BE2C (cell line): Measurements from ENCODE around the gene SPOP.
A peak's percentile ranks its signal among the peaks of the same experiment; 100 is the strongest.

ENCODE experiments used
- DNase-seq: peaks from one replicate; pipeline ENCODE4 v3.0.0-alpha.2; 2020
- H3K27me3 ChIP-seq: fragments of 250-450 bp; sonication (Bioruptor Pico); 2 replicates; pipeline ENCODE4 v1.5.1; 2020; ENCODE audit warnings: mild to moderate bottlenecking
- H3K36me3 ChIP-seq: fragments of 250-450 bp; sonication (Bioruptor Pico); 2 replicates; pipeline ENCODE4 v1.5.1; 2020; ENCODE audit warnings: mild to moderate bottlenecking
- H3K4me1 ChIP-seq: fragments of 250-450 bp; sonication (Bioruptor Pico); 2 replicates; pipeline ENCODE4 v1.5.1; 2020
- H3K4me3 ChIP-seq: 2 replicates; pipeline ENCODE4 v1.5.1; 2011; ENCODE audit warnings: low read depth, low read length
- H3K9me3 ChIP-seq: fragments of 250-450 bp; sonication (Bioruptor Pico); 2 replicates; pipeline ENCODE4 v1.5.1; 2020
- TF ChIP-seq, protein P1 (sequence below): IDR thresholded peaks from 2 replicates; pipeline ENCODE4 v1.5.1; 2012; ENCODE audit warnings: mild to moderate bottlenecking, low read depth, low read length

Gene SPOP

GRCh38 chr17:49577650-49577934 lies 100.3 kb downstream of the SPOP start:
- Histone ChIP-seq H3K4me3 (no peak overlapping the region), H3K27me3 (peaks cover 53% of the 10 kb centered on the region), H3K4me1 (no peaks in the 10 kb centered on the region), H3K9me3 (no peaks in the 10 kb centered on the region), H3K36me3 (no peaks in the 10 kb centered on the region)
- TF ChIP-seq, protein P1, sequence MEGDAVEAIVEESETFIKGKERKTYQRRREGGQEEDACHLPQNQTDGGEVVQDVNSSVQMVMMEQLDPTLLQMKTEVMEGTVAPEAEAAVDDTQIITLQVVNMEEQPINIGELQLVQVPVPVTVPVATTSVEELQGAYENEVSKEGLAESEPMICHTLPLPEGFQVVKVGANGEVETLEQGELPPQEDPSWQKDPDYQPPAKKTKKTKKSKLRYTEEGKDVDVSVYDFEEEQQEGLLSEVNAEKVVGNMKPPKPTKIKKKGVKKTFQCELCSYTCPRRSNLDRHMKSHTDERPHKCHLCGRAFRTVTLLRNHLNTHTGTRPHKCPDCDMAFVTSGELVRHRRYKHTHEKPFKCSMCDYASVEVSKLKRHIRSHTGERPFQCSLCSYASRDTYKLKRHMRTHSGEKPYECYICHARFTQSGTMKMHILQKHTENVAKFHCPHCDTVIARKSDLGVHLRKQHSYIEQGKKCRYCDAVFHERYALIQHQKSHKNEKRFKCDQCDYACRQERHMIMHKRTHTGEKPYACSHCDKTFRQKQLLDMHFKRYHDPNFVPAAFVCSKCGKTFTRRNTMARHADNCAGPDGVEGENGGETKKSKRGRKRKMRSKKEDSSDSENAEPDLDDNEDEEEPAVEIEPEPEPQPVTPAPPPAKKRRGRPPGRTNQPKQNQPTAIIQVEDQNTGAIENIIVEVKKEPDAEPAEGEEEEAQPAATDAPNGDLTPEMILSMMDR: no peak
- no peak for DNase-seq

- DNase-seq: no peak
- no peaks in the 10 kb centered on the region for H3K9me3 ChIP-seq
- H3K4me1 ChIP-seq: no peaks in the 10 kb centered on the region
- peaks cover 57% of the 10 kb centered on the region for H3K27me3 ChIP-seq
- no peaks in the 10 kb centered on the region for H3K36me3 ChIP-seq
- H3K4me3 ChIP-seq: peak overlapping the region; percentile 51
- TF ChIP-seq, protein P1: no peak
Observed at GRCh38 chr17:49576917-49577649, 100.8 kb downstream of the SPOP start.

- DNase-seq: peak; percentile 59
- no peaks in the 10 kb centered on the region for H3K36me3 ChIP-seq
- peak overlapping the region; percentile 51 for H3K4me3 ChIP-seq
- TF ChIP-seq, protein P1: no peak
- H3K9me3 ChIP-seq: no peaks in the 10 kb centered on the region
- H3K4me1 ChIP-seq: no peaks in the 10 kb centered on the region
- peaks cover 59% of the 10 kb centered on the region for H3K27me3 ChIP-seq
Observed at GRCh38 chr17:49576088-49576916, 101.6 kb downstream of the SPOP start.

GRCh38 chr17:49575679-49576087 lies 102.2 kb downstream of the SPOP start, which contains the start of gene NXPH3:
NXPH3 (plus strand) TSS chr17:49575871; CDS start chr17:49576220, 349 bp downstream.
- H3K4me1 ChIP-seq: no peaks in the 10 kb centered on the region
- peaks cover 63% of the 10 kb centered on the region for H3K27me3 ChIP-seq
- peak within 1 kb of the TSS; percentile 51 for H3K4me3 ChIP-seq
- DNase-seq: peak; percentile 60
- TF ChIP-seq, protein P1: peak; percentile 6; the same call in 1 of the 2 replicates
- H3K36me3 ChIP-seq: no peaks in the 10 kb centered on the region
- H3K9me3 ChIP-seq: no peaks in the 10 kb centered on the region

DNA sequence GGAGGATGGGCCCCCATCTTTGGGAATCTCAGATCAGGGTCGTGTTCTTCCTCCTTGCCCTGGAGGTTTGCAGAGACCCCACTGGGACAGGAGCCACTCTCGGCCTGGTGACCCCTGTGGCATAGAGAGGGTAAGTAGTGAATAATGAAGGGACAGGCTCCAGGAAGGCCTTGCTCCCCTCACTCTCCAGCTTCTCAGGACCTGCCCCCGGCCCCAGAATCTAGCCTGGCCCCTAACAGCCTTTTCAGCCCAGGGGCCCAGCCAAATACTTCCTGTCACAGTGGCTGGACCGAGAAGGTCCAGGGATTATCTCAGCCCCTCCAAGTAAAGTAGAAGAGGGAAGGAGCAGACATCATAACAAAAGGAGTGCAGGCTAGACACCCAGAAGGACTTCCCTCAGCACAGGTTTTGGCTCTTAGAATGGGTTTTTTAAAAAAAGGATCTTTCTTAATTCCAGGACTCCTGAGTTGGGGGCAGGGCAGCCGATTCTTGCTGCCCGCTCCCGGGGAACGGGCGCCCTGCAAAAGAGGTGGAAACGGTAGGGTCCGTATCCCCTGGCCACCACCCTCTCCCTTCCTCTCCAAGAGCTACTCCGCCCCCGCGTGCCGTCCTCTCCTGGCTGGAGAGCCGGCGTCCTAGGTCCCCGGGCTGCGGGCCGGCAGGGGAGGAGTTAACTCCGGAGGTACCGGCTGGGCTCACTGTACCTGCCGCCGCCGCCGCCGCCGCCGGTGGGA lies 102.8 kb downstream of the SPOP start:
- Histone ChIP-seq H3K36me3 (no peaks in the 10 kb centered on the region), H3K9me3 (no peaks in the 10 kb centered on the region), H3K27me3 (peaks cover 69% of the 10 kb centered on the region), H3K4me1 (no peaks in the 10 kb centered on the region), H3K4me3 (no peak overlapping the region)
- TF ChIP-seq, protein P1: no peak
- DNase-seq: no peak
